Right forelimb (tissue), 1 donor: ENCODE results near the gene BMP2K.
"Not testable (repeated sequence)": the region's sequence is repeated elsewhere in the genome, so short reads cannot be mapped to it uniquely, and the experiment has no call there.

Experiments used
- DNase-seq: peaks from one replicate; pipeline ENCODE4 v3.0.0-alpha.2; 2018

The BMP2K gene

GRCh38 chr4:78868712-78869111 lies 92.6 kb downstream of the BMP2K start:
- not testable (repeated sequence) for DNase-seq

- no peak for DNase-seq
Observed at GRCh38 chr4:78870056-78870455, 93.9 kb downstream of the BMP2K start.

GRCh38 chr4:78876568-78877320 lies 100.6 kb downstream of the BMP2K start:
- DNase-seq = no peak

GRCh38 chr4:78878031-78878430 lies 101.9 kb downstream of the BMP2K start:
- no peak for DNase-seq

- DNase-seq = no peak
Observed at GRCh38 chr4:78880874-78881492, 104.8 kb downstream of the BMP2K start.

GRCh38 chr4:78885598-78885997 lies 109.4 kb downstream of the BMP2K start:
- DNase-seq = no peak

GRCh38 chr4:78889955-78890354 lies 113.8 kb downstream of the BMP2K start:
- DNase-seq = no peak

- DNase-seq = no peak
Observed at GRCh38 chr4:78899302-78899701, 123.2 kb downstream of the BMP2K start.

- DNase-seq = no peak
Observed at GRCh38 chr4:78901882-78902281, 125.7 kb downstream of the BMP2K start.

- DNase-seq = no peak
Observed at GRCh38 chr4:78902298-78902697, 126.1 kb downstream of the BMP2K start.

GRCh38 chr4:78904143-78904542 lies 128.0 kb downstream of the BMP2K start:
- no peak for DNase-seq

GRCh38 chr4:78907638-78908037 lies 131.5 kb downstream of the BMP2K start:
- DNase-seq = no peak

GRCh38 chr4:78908974-78909373 lies 132.8 kb downstream of the BMP2K start:
- not testable (repeated sequence) for DNase-seq

- no peak for DNase-seq
Observed at GRCh38 chr4:78910612-78911011, 134.5 kb downstream of the BMP2K start.

- DNase-seq = no peak
Observed at GRCh38 chr4:78922207-78922606, 146.1 kb downstream of the BMP2K start.

GRCh38 chr4:78923464-78924312 lies 147.5 kb downstream of the BMP2K start:
- no peak for DNase-seq

GRCh38 chr4:78926826-78927225 lies 150.7 kb downstream of the BMP2K start:
- DNase-seq = no peak

GRCh38 chr4:78928835-78929234 lies 152.7 kb downstream of the BMP2K start:
- no peak for DNase-seq

- no peak for DNase-seq
Observed at GRCh38 chr4:78930016-78930629, 154.0 kb downstream of the BMP2K start.

GRCh38 chr4:78936989-78937388 lies 160.8 kb downstream of the BMP2K start:
- DNase-seq = no peak

GRCh38 chr4:78937837-78938236 lies 161.7 kb downstream of the BMP2K start:
- DNase-seq = no peak

- DNase-seq = no peak
Observed at GRCh38 chr4:78938474-78938867, 162.3 kb downstream of the BMP2K start.
